Brain microvascular endothelial cell (primary cell): ENCODE data around the gene KIAA0825.

Experiments
- DNase-seq: peaks from one replicate; pipeline ENCODE4 v3.0.0-alpha.2; 2020
- H3K27ac ChIP-seq: fragments of 250-450 bp; sonication (Bioruptor Pico); 2 replicates; pipeline ENCODE4 v1.5.1; 2020; ENCODE audit warnings: mild to moderate bottlenecking, moderate library complexity
- H3K27me3 ChIP-seq: fragments of 250-450 bp; sonication (Bioruptor Pico); replicated peaks from 2 replicates; pipeline ENCODE4 v1.5.1; 2020; ENCODE audit warnings: mild to moderate bottlenecking
- H3K36me3 ChIP-seq: fragments of 250-450 bp; sonication (Bioruptor Pico); replicated peaks from 2 replicates; pipeline ENCODE4 v1.5.1; 2020; ENCODE audit warnings: mild to moderate bottlenecking
- H3K4me3 ChIP-seq: 2 replicates; pipeline ENCODE4 v1.5.1; 2011; ENCODE audit warnings: low read depth, mild to moderate bottlenecking, control low read depth, low read length, moderate library complexity
- in situ Hi-C: cut with HindIII; loops from 2 replicates; pipeline ENCODE4 v1.10.0; 2017; ENCODE audit warnings: low sequenced_read_pairs, low pct_ligation_motif_present
- TF ChIP-seq, protein P1 (sequence below): IDR thresholded peaks from 2 replicates; pipeline ENCODE4 v1.5.1; 2011; ENCODE audit warnings: low read depth, mild to moderate bottlenecking, moderate library complexity, low read length, control low read depth, inconsistent platforms; ENCODE audit errors: missing control alignments

KIAA0825 gene

DNA sequence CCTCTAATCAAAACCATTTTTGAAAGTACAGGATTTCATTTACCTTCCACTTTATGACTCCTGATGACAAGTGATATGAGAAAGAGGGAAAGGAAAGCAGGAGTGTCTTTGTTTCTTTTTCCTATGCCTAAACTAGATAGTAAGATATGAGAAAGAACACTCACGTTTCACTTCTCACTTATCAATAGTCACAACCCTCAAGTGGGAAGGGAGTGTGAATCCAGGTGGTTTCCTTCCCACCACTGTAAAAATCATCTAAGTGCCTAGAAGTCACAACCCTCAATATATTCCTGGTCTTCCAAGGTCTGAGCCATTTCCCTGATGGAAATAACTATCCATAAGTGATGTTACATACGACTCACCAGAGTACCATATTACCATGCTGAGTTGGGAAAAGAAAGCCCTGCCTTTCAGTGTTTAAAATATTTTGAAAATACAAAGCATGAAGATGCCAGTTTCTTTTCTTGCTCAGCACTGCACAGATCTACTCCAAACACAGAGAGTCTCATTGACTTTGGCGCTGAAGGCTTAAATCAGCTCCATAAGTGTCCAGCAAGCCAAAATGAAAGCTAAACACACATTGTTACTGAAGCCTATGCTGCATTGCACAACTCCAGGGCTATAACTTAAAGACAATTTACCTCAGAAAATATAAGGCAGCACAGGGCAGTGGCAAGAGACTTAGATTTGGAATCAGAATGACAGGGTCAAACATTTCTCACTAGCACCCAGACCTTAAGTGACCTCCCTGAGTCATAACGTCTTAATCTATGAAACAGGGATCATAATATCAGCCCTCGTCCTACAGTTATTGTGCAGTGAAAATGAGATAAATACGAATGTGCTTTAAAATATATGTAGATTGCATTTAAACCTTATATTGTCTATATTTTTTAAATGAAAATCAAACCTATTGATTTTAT lies 301.2 kb downstream of the KIAA0825 start:
- in situ Hi-C loops: no loop called here
- Histone ChIP-seq H3K4me3 (no peak overlapping the region), H3K27me3 (no peaks in the 10 kb centered on the region), H3K27ac (no peak overlapping the region), H3K36me3 (no peaks in the 10 kb centered on the region)
- no peak for DNase-seq
- TF ChIP-seq, protein P1, sequence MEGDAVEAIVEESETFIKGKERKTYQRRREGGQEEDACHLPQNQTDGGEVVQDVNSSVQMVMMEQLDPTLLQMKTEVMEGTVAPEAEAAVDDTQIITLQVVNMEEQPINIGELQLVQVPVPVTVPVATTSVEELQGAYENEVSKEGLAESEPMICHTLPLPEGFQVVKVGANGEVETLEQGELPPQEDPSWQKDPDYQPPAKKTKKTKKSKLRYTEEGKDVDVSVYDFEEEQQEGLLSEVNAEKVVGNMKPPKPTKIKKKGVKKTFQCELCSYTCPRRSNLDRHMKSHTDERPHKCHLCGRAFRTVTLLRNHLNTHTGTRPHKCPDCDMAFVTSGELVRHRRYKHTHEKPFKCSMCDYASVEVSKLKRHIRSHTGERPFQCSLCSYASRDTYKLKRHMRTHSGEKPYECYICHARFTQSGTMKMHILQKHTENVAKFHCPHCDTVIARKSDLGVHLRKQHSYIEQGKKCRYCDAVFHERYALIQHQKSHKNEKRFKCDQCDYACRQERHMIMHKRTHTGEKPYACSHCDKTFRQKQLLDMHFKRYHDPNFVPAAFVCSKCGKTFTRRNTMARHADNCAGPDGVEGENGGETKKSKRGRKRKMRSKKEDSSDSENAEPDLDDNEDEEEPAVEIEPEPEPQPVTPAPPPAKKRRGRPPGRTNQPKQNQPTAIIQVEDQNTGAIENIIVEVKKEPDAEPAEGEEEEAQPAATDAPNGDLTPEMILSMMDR: no peak

DNA sequence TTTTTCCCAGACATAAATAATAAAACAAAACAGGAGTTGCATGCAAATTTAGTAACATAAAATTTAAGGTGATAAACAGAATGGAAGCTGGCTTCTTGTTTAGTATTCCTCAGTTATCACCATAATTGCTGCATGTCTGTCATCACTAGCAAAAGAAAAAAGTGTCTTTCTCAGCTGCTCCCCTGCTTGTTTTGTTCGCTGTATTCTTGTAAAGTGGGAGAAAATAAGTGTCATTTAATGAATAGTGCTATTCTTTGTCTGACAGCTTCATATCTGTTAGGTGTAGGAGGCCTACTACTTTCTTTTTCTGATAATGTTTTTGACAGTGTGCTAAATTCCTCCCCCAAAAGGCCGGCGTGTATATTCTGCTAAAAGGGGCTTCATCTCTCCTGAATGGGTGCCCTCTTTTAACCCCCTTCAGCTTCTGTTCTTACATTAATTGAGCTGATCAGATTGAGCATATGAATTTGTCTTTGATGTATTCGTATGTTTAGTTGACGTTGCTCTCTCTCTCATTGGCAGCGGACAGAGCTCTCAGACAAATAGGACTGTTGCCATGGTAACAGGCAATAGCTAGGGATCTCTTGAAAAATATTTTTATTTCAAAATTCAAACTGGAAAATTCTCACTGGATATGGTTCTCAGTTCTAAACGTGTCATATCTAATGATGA lies 303.8 kb downstream of the KIAA0825 start:
- H3K27ac ChIP-seq: no peak overlapping the region
- TF ChIP-seq, protein P1: no peak
- in situ Hi-C loops: no loop called here
- H3K27me3 ChIP-seq: no peaks in the 10 kb centered on the region
- no peaks in the 10 kb centered on the region for H3K36me3 ChIP-seq
- DNase-seq: no peak
- H3K4me3 ChIP-seq: no peak overlapping the region

DNA sequence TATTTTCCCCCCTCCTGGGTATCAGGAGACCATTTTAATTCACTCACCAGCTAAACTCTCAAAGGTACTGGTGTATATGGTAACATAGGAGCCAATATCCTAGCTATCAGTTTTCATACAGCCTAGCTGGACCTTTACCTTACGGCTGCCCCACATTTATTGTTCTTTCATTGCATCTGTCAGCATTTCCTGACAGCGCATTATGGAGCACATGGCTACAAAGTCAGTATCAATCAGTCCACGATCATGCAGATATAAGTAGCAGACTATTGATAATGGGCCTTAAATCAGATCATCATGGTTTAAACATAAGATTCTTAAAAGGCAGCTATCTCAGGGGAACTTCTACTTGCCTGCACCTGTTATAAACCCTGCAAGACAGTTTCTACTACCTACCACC lies 304.7 kb downstream of the KIAA0825 start:
- TF ChIP-seq, protein P1: no peak
- no peak overlapping the region for H3K27ac ChIP-seq
- H3K27me3 ChIP-seq: no peaks in the 10 kb centered on the region
- in situ Hi-C loops: no loop called here
- no peaks in the 10 kb centered on the region for H3K36me3 ChIP-seq
- DNase-seq: no peak
- H3K4me3 ChIP-seq: no peak overlapping the region

DNA sequence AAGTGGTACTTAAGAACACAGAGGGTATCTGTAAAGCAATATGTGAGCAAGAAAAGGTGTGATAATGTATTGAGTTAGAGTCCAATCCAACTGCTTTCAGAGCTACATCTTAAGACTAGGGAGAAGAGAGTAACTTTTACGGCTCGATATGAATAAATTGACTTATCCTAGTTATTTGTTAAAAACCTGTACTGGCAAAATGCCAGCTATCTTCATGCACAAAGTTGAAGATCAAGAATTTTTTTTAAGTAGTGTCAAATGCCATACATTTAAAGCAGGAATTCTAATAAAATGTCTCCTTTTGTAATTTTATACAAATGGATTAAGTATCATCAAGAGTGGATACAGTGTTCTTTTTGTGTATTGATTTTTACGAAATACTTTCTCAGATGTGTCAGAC lies 305.2 kb downstream of the KIAA0825 start:
- H3K36me3 ChIP-seq: no peaks in the 10 kb centered on the region
- TF ChIP-seq, protein P1: no peak
- in situ Hi-C loops: no loop called here
- no peak overlapping the region for H3K27ac ChIP-seq
- no peaks in the 10 kb centered on the region for H3K27me3 ChIP-seq
- no peak for DNase-seq
- no peak overlapping the region for H3K4me3 ChIP-seq

DNA sequence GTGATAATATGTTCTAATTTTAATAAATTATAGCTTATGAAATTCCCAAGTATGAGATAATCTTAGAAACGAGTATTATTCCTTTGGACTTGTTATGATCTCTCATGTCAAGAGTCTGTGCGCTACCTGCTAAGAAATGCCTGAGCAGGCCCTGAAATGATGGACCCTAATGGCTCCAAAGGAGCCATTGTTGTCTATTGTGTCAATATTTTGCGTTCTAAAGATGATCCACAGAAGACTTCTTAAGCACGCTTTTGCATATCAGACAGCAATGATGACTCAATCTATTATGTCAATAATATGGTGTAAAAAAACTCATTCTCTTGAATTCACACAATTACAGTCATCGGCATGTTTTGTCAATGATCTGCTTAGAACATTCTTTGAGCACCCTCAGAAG lies 306.1 kb downstream of the KIAA0825 start:
- no peak for DNase-seq
- H3K4me3 ChIP-seq: no peak overlapping the region
- TF ChIP-seq, protein P1: no peak
- no peak overlapping the region for H3K27ac ChIP-seq
- in situ Hi-C loops: no loop called here
- no peaks in the 10 kb centered on the region for H3K36me3 ChIP-seq
- H3K27me3 ChIP-seq: no peaks in the 10 kb centered on the region
